Loucy (cell line): ENCODE results near the gene SORCS2.

Source experiments
- H2AFZ ChIP-seq: fragments of 200-600 bp; sonication (generic); 2 replicates; pipeline ENCODE4 v1.6.0; 2016; ENCODE audit warnings: antibody characterized with exemption, mild to moderate bottlenecking, low read length, moderate library complexity
- H3F3A ChIP-seq: fragments of 200-600 bp; 2 replicates; pipeline ENCODE4 v1.6.0; 2016; ENCODE audit warnings: antibody characterized with exemption, low read depth, mild to moderate bottlenecking
- H3K27me3 ChIP-seq: fragments of 200-600 bp; sonication (generic); 2 replicates; pipeline ENCODE4 v1.6.1; 2014; ENCODE audit warnings: low read length, mild to moderate bottlenecking; ENCODE audit not compliant: insufficient read depth, poor library complexity, severe bottlenecking
- H3K36me3 ChIP-seq: fragments of 200-600 bp; sonication (generic); 2 replicates; pipeline ENCODE4 v1.6.1; 2016; ENCODE audit warnings: low read length; ENCODE audit not compliant: insufficient read depth
- H3K4me1 ChIP-seq: fragments of 200-600 bp; sonication (generic); 2 replicates; pipeline ENCODE4 v1.5.1; 2014; ENCODE audit warnings: low read length, mild to moderate bottlenecking; ENCODE audit not compliant: insufficient read depth, poor library complexity, severe bottlenecking
- H3K4me2 ChIP-seq: fragments of 200-600 bp; sonication (generic); 2 replicates; pipeline ENCODE4 v1.6.0; 2014; ENCODE audit warnings: antibody characterized with exemption, low read length, low read depth, mild to moderate bottlenecking; ENCODE audit not compliant: poor library complexity, severe bottlenecking
- H3K4me3 ChIP-seq: fragments of 200-600 bp; sonication (generic); 2 replicates; pipeline ENCODE4 v1.5.1; 2014; ENCODE audit warnings: low read length, mild to moderate bottlenecking, mixed read lengths; ENCODE audit not compliant: poor library complexity, severe bottlenecking
- H3K79me2 ChIP-seq: fragments of 200-600 bp; sonication (generic); 2 replicates; pipeline ENCODE4 v1.6.1; 2014; ENCODE audit warnings: low read length; ENCODE audit not compliant: insufficient read depth
- H3K9ac ChIP-seq: fragments of 200-600 bp; sonication (generic); 2 replicates; pipeline ENCODE4 v1.6.0; 2014; ENCODE audit warnings: mild to moderate bottlenecking, low read depth, low read length, moderate library complexity; ENCODE audit not compliant: poor library complexity, severe bottlenecking
- H3K9me2 ChIP-seq: fragments of 200-600 bp; sonication (generic); replicated peaks from 2 replicates; pipeline ENCODE4 v1.6.1; 2016; ENCODE audit warnings: low read depth, low read length, mixed read lengths
- H3K9me3 ChIP-seq: fragments of 200-600 bp; sonication (generic); 2 replicates; pipeline ENCODE4 v1.6.1; 2014; ENCODE audit warnings: mild to moderate bottlenecking, antibody characterized with exemption, low read length, low read depth; ENCODE audit not compliant: insufficient read depth
- H4K20me1 ChIP-seq: fragments of 200-600 bp; sonication (generic); 2 replicates; pipeline ENCODE4 v1.6.0; 2014; ENCODE audit warnings: antibody characterized with exemption, low read length, mild to moderate bottlenecking; ENCODE audit not compliant: insufficient read depth, poor library complexity, severe bottlenecking
- CTCF ChIP-seq: fragments of 200-600 bp; sonication (generic); conservative IDR thresholded peaks from 2 replicates; pipeline ENCODE4 v1.5.1; 2014; ENCODE audit warnings: mild to moderate bottlenecking, antibody characterized with exemption, low read length
- EZH2phosphoT487 ChIP-seq: fragments of 200-600 bp; IDR thresholded peaks from 2 replicates; pipeline ENCODE4 v1.6.1; 2018; ENCODE audit warnings: antibody characterized with exemption, mild to moderate bottlenecking, moderate library complexity, borderline replicate concordance

SORCS2 gene

GRCh38 chr4:7620086-7620813 lies 427.9 kb downstream of the SORCS2 start:
- TF ChIP-seq CTCF, result no peak
- H3K9ac ChIP-seq, result no peak overlapping the region

GRCh38 chr4:7620814-7621176 lies 428.5 kb downstream of the SORCS2 start:
- Histone ChIP-seq H4K20me1 (no peaks in the 10 kb centered on the region), H3K4me1 (no peaks in the 10 kb centered on the region), H3K4me2 (no peak overlapping the region), H3F3A (no peaks in the 10 kb centered on the region), H3K27me3 (no peaks in the 10 kb centered on the region), H3K9me3 (peaks cover 2% of the 10 kb centered on the region; the same call in 1 of the 2 replicates), H3K79me2 (no peaks in the 10 kb centered on the region), H3K9me2 (no peaks in the 10 kb centered on the region), H3K4me3 (no peak overlapping the region), H3K36me3 (no peaks in the 10 kb centered on the region), H2AFZ (no peak overlapping the region), H3K9ac (no peak overlapping the region)
- TF ChIP-seq EZH2phosphoT487 (no peak), CTCF (no peak)

More at GRCh38 chr4:7620086-7620813, 427.9 kb downstream of the SORCS2 start:
- Histone ChIP-seq H3K9me2 (no peaks in the 10 kb centered on the region), H3K27me3 (no peaks in the 10 kb centered on the region), H3K9me3 (peaks cover 2% of the 10 kb centered on the region; the same call in 1 of the 2 replicates), H3K36me3 (no peaks in the 10 kb centered on the region), H3F3A (no peaks in the 10 kb centered on the region), H3K4me2 (no peak overlapping the region), H3K79me2 (no peaks in the 10 kb centered on the region), H4K20me1 (no peaks in the 10 kb centered on the region), H2AFZ (no peak overlapping the region), H3K4me3 (no peak overlapping the region), H3K4me1 (no peaks in the 10 kb centered on the region)

GRCh38 chr4:7621252-7622035 lies 429.1 kb downstream of the SORCS2 start:
- TF ChIP-seq CTCF (no peak), EZH2phosphoT487 (no peak)
- Histone ChIP-seq H3K4me3 (no peak overlapping the region), H3K36me3 (no peaks in the 10 kb centered on the region), H4K20me1 (no peaks in the 10 kb centered on the region), H3K9me3 (peaks cover 2% of the 10 kb centered on the region; the same call in 1 of the 2 replicates), H3K4me1 (no peaks in the 10 kb centered on the region), H3K9me2 (no peaks in the 10 kb centered on the region), H3K79me2 (no peaks in the 10 kb centered on the region), H3K4me2 (no peak overlapping the region), H3K9ac (no peak overlapping the region), H2AFZ (no peak overlapping the region), H3F3A (no peaks in the 10 kb centered on the region), H3K27me3 (no peaks in the 10 kb centered on the region)
